CD4-positive, alpha-beta T cell treated with Interleukin-12 subunit alpha and Interleukin-12 subunit beta, for 1 hour (primary cell): ENCODE measurements around the gene TUBB1.
A peak's percentile ranks its signal among the peaks of the same experiment; 100 is the strongest.
"Not testable (repeated sequence)": the region's sequence is repeated elsewhere in the genome, so short reads cannot be mapped to it uniquely, and the experiment has no call there.

Experiments
- DNase-seq: peaks from one replicate; pipeline ENCODE4 v3.0.0-alpha.2; 2020

The TUBB1 gene

GRCh38 chr20:59006864-59007664, 12.2 kb upstream of the TUBB1 start, which contains the start of gene CTSZ:
CTSZ (minus strand) TSS chr20:59007254; CDS start chr20:59007128, 126 bp downstream.
- DNase-seq, result peak; percentile 47

- DNase-seq, result peak; percentile 33
Measured at GRCh38 chr20:59007665-59008511, 11.3 kb upstream of the TUBB1 start.

- no peak for DNase-seq
Measured at GRCh38 chr20:59008715-59009336, 10.4 kb upstream of the TUBB1 start.

- no peak for DNase-seq
Measured at GRCh38 chr20:59010321-59010994, 8.8 kb upstream of the TUBB1 start.

GRCh38 chr20:59010995-59011873, 8.0 kb upstream of the TUBB1 start:
- no peak for DNase-seq

GRCh38 chr20:59011874-59012157, 7.4 kb upstream of the TUBB1 start:
- not testable (repeated sequence) for DNase-seq

GRCh38 chr20:59013031-59013951, 5.9 kb upstream of the TUBB1 start:
- DNase-seq, result no peak

- DNase-seq, result peak; percentile 38
Measured at GRCh38 chr20:59013959-59014608, 5.1 kb upstream of the TUBB1 start.

GRCh38 chr20:59014680-59015389, 4.4 kb upstream of the TUBB1 start:
- no peak for DNase-seq

- DNase-seq, result no peak
Measured at GRCh38 chr20:59015411-59015810, 3.8 kb upstream of the TUBB1 start.

- no peak for DNase-seq
Measured at GRCh38 chr20:59015812-59016711, 3.2 kb upstream of the TUBB1 start.

- no peak for DNase-seq
Measured at GRCh38 chr20:59016795-59017492, 2.3 kb upstream of the TUBB1 start.

- DNase-seq, result no peak
Measured at GRCh38 chr20:59017493-59018231, 1.6 kb upstream of the TUBB1 start.

- no peak for DNase-seq
Measured at GRCh38 chr20:59018817-59019216, 412 bp upstream of the TUBB1 start.

- DNase-seq, result no peak
Measured at GRCh38 chr20:59020938-59021551, 1.8 kb downstream of the TUBB1 start.

GRCh38 chr20:59022754-59023153, 3.5 kb downstream of the TUBB1 start:
- DNase-seq, result no peak

GRCh38 chr20:59023616-59024015, 4.4 kb downstream of the TUBB1 start:
- no peak for DNase-seq
